GM12801 (cell line): ENCODE data around the gene PRM1.

Experiments
- TF ChIP-seq, protein P1 (sequence below): IDR thresholded peaks from one replicate; pipeline ENCODE4 v1.5.1; 2011; ENCODE audit warnings: control low read depth; ENCODE audit not compliant: insufficient read length; ENCODE audit errors: extremely low read depth

Gene PRM1

DNA sequence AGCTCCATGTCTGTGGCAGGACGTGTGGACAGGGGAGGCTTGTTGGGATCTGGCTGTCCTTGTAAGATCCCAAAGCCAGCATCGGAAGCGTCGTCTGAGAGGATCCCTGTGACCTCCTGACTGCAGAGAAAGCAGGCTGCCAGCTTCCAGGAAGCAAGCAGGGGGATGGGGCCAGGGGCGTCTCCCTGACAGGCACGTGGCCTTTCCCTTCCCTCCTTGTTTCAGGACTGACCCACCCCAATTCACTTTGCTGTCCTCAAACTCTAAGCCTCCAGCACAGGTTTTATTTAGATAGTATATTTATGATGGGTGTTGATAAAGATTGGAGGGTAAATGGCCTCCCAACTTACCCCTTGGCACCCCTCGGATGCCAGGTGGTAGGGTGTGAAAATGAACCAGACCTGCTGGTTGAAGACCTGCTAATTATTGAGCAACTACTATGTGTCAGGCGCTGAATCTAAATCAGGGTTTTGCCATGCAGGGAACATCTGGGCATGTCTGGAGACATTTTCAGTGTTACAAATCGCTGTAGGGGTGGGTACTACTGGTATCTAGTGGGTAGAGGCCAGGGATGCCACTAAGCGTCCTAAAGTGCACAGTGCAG, 49.7 kb downstream of the PRM1 start:
- TF ChIP-seq, protein P1, sequence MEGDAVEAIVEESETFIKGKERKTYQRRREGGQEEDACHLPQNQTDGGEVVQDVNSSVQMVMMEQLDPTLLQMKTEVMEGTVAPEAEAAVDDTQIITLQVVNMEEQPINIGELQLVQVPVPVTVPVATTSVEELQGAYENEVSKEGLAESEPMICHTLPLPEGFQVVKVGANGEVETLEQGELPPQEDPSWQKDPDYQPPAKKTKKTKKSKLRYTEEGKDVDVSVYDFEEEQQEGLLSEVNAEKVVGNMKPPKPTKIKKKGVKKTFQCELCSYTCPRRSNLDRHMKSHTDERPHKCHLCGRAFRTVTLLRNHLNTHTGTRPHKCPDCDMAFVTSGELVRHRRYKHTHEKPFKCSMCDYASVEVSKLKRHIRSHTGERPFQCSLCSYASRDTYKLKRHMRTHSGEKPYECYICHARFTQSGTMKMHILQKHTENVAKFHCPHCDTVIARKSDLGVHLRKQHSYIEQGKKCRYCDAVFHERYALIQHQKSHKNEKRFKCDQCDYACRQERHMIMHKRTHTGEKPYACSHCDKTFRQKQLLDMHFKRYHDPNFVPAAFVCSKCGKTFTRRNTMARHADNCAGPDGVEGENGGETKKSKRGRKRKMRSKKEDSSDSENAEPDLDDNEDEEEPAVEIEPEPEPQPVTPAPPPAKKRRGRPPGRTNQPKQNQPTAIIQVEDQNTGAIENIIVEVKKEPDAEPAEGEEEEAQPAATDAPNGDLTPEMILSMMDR: no peak
